Activated CD8-positive, alpha-beta T cell treated with anti-CD3 and anti-CD28 coated beads, Interleukin-2, amount 10 ng/mL, durations not matched to agents 7 days and 5 days (primary cell): ENCODE measurements around the gene PPP2R3B. TPM values are rescaled to one million over a fixed set of nuclear protein-coding genes. Genes with fewer than 3 reads are reported as not detected.
A peak's percentile ranks its signal among the peaks of the same experiment; 100 is the strongest.
"Not testable (repeated sequence)": the region's sequence is repeated elsewhere in the genome, so short reads cannot be mapped to it uniquely, and the experiment has no call there.

Experiments used
- ATAC-seq: fragments of 150-1000 bp; cut with Tn5 transposase; one replicate; pipeline ENCODE4 v1.10.0; 2021; ENCODE audit warnings: moderate library complexity
- CTCF ChIA-PET: fragments of 350-600 bp; sonication (Branson Sonifier 250); formaldehyde crosslinking; loops from one replicate; lab custom pipeline; 2021; ENCODE audit warnings: antibody characterized with exemption; lab: Charles Lee
- POLR2A ChIA-PET: fragments of 350-600 bp; sonication (Branson Sonifier 250); formaldehyde crosslinking; loops from one replicate; lab custom pipeline; 2021; ENCODE audit warnings: antibody characterized with exemption; lab: Charles Lee
- DNase-seq: peaks from one replicate; pipeline ENCODE4 v3.0.0-alpha.2; 2020
- H3K27ac Mint-ChIP-seq: one replicate; pipeline ENCODE4 v1.8.0; 2021; ENCODE audit warnings: mild to moderate bottlenecking, mixed read lengths
- H3K27me3 Mint-ChIP-seq: one replicate; pipeline ENCODE4 v1.8.0; 2021; ENCODE audit warnings: low read depth, mixed read lengths
- H3K36me3 Mint-ChIP-seq: one replicate; pipeline ENCODE4 v1.8.0; 2021; ENCODE audit warnings: low read depth, mixed read lengths
- H3K4me1 Mint-ChIP-seq: one replicate; pipeline ENCODE4 v1.8.0; 2021; ENCODE audit warnings: low read depth, mixed read lengths
- H3K4me3 Mint-ChIP-seq: one replicate; pipeline ENCODE4 v1.8.0; 2021; ENCODE audit warnings: mild to moderate bottlenecking, mixed read lengths
- H3K9me3 Mint-ChIP-seq: one replicate; pipeline ENCODE4 v1.8.0; 2022; ENCODE audit warnings: mixed read lengths; ENCODE audit not compliant: insufficient read depth
- total RNA-seq, 2 experiments: library from RNA; stranded (reverse); gene quantifications; one replicate each; pipeline ENCODE4 v1.2.3, GENCODE V29; 2021

The PPP2R3B gene
- total RNA-seq, 2 experiments from 2014 or later, result 41.8 to 44.6 TPM

GRCh38 chrX:355329-356050 lies 31.2 kb downstream of the PPP2R3B start:
- Mint-ChIP-seq H3K36me3 (peaks cover 49% of the 10 kb centered on the region), H3K27ac (peak overlapping the region; percentile 39), H3K4me3 (no peak overlapping the region), H3K4me1 (peaks cover 25% of the 10 kb centered on the region), H3K27me3 (no peaks in the 10 kb centered on the region), H3K9me3 (peaks cover 16% of the 10 kb centered on the region)
- ChIA-PET POLR2A (no interaction called here), CTCF (no interaction called here)
- DNase-seq (no peak), ATAC-seq (no peak)

- H3K4me1 Mint-ChIP-seq, result peaks cover 25% of the 10 kb centered on the region
- H3K27me3 Mint-ChIP-seq, result no peaks in the 10 kb centered on the region
- H3K4me3 Mint-ChIP-seq, result no peak overlapping the region
- H3K36me3 Mint-ChIP-seq, result peaks cover 35% of the 10 kb centered on the region
- CTCF ChIA-PET, result no interaction called here
- DNase-seq (no peak), ATAC-seq (no peak)
- POLR2A ChIA-PET, result no interaction called here
- H3K27ac Mint-ChIP-seq, result no peak overlapping the region
- H3K9me3 Mint-ChIP-seq, result peaks cover 8% of the 10 kb centered on the region
Measured at GRCh38 chrX:353566-354535, 32.9 kb downstream of the PPP2R3B start.

DNA sequence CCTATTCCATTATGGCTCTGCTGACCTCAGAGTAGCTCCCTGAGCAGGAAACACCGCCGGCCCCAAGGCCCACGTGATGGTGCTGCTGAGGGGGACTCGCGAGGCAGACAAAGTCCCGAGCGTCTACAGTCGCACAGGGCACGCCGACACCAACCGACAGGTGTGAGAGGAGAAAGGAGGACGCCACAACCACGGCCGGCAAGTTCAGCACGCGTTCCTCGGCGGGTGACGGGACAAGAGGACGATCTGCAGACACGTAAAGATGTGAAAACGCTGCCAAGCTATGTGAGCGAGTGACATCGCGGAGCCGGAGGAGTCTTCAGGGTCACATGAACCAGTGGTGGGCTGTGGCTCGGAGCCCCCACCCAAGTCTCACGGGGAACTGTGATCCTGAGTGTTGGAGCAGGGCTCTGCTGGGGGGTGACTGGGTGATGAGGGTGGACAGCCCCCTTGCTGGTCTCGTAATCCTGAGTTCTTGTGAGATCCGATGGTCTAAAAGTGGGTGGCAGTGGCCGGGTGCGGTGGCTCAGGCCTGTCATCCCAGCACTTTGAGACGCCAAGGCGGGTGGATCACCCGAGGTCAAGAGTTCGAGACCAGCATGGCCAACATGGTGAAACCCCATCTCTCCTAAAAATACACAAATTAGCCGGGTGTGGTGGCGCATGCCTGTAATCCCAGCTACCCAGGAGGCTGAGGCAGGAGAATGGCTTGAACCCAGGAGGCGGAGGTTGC lies 34.0 kb downstream of the PPP2R3B start:
- ChIA-PET CTCF (no interaction called here), POLR2A (no interaction called here)
- Mint-ChIP-seq H3K4me1 (peaks cover 23% of the 10 kb centered on the region), H3K27ac (no peak overlapping the region), H3K4me3 (no peak overlapping the region), H3K36me3 (peaks cover 27% of the 10 kb centered on the region), H3K27me3 (no peaks in the 10 kb centered on the region), H3K9me3 (peaks cover 8% of the 10 kb centered on the region)
- ATAC-seq (no peak), DNase-seq (no peak)

DNA sequence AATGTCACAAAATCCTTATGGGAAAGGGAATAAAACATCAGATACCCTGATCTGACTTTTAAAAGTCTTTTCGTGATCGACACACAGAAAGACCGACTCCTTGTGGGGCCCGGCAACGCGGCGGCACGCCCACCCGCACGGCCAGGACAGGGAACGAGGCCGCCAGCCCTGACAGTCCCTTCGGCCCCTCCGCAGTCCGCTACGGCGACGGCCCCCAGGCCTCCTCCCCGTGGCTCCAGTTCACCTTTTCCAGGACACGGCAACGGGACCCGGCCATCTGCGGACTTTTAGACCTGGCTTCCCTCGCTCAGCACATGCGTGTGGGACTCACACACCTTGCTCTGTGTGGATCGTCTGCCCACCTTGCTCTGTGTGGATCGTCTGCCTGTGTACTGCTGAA lies 34.5 kb downstream of the PPP2R3B start:
- Mint-ChIP-seq H3K36me3 (peaks cover 22% of the 10 kb centered on the region), H3K27ac (no peak overlapping the region), H3K4me3 (no peak overlapping the region), H3K4me1 (peaks cover 17% of the 10 kb centered on the region), H3K27me3 (no peaks in the 10 kb centered on the region), H3K9me3 (peaks cover 4% of the 10 kb centered on the region)
- ChIA-PET CTCF (no interaction called here), POLR2A (no interaction called here)
- ATAC-seq (no peak), DNase-seq (no peak)

- H3K4me3 Mint-ChIP-seq, result no peak overlapping the region
- DNase-seq (no peak), ATAC-seq (no peak)
- no peak overlapping the region for H3K27ac Mint-ChIP-seq
- peaks cover 20% of the 10 kb centered on the region for H3K36me3 Mint-ChIP-seq
- ChIA-PET POLR2A (no interaction called here), CTCF (no interaction called here)
- peaks cover 13% of the 10 kb centered on the region for H3K4me1 Mint-ChIP-seq
- no peaks in the 10 kb centered on the region for H3K9me3 Mint-ChIP-seq
- no peaks in the 10 kb centered on the region for H3K27me3 Mint-ChIP-seq
Measured at GRCh38 chrX:351736-352135, 35.0 kb downstream of the PPP2R3B start.

- ATAC-seq, H3K4me3 Mint-ChIP-seq, DNase-seq, CTCF ChIA-PET, H3K27ac Mint-ChIP-seq, H3K9me3 Mint-ChIP-seq, H3K4me1 Mint-ChIP-seq, POLR2A ChIA-PET, H3K27me3 Mint-ChIP-seq: not testable (repeated sequence)
- H3K36me3 Mint-ChIP-seq, result peaks cover 17% of the 10 kb centered on the region
Measured at GRCh38 chrX:351324-351641, 35.4 kb downstream of the PPP2R3B start.

DNA sequence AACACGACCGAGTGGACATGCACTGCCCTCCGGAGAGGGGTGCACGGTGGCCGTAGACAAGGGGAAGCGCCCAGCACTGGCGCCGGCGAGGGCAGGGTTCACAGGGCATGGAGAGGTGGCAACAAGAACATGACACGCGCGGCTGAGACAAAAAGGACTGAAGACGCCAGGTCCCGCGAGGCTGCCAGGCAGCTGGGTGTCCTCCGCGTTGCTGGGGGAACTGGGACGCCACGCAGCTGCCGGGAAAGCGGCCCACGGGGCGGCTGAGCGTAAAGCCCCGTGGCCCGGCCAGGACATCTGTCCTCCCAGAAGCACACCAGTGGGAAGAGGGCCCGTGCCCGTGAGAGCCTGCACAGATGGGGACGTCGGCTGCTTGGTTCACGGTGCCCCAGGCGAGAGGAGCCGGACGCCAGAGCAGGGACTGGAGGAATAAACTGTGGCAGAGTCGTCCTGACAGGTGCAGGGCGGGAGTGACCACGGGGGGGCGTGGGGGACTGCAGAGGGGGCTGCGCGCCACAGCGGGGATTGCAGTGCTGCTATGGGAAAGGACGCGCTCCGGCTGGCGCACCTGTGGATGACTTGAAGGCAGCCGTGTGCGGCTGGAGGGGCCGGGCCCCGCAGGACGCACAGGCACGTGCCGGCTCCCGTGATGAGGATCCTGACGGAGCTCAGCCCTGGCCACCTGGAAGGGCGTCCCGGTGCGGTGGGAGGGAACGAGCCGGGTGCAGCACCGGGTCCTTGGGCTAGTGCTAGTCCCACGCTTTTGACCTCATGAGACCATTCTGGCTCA lies 36.0 kb downstream of the PPP2R3B start:
- Mint-ChIP-seq H3K27ac (no peak overlapping the region), H3K4me1 (peaks cover 5% of the 10 kb centered on the region), H3K27me3 (no peaks in the 10 kb centered on the region), H3K9me3 (no peaks in the 10 kb centered on the region), H3K36me3 (peaks cover 14% of the 10 kb centered on the region), H3K4me3 (no peak overlapping the region)
- no peak for DNase-seq
- ChIA-PET CTCF (no interaction called here), POLR2A (no interaction called here)
- ATAC-seq, result no peak

DNA sequence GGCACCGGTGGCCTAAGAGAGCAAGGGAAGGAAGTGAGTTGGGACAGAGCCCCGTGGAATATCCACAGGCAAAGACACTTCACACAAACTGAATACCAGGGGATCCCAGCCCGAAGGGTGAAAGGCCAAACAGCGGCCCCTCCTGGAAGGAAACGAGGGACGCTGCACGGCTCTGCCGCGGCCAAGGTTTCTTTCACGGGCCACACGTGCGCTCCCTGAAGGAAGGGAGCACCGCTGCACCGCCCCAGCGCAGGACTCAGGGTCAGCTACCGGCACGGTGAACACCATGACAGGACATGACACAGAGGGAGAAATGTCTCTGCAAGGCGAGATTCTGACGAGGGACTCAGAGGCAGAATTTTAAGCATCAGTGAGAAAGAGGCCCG lies 36.6 kb downstream of the PPP2R3B start:
- H3K9me3 Mint-ChIP-seq, result no peaks in the 10 kb centered on the region
- H3K4me3 Mint-ChIP-seq, result no peak overlapping the region
- H3K27ac Mint-ChIP-seq, result no peak overlapping the region
- no peaks in the 10 kb centered on the region for H3K27me3 Mint-ChIP-seq
- ChIA-PET POLR2A (no interaction called here), CTCF (no interaction called here)
- DNase-seq (no peak), ATAC-seq (no peak)
- H3K4me1 Mint-ChIP-seq, result peaks cover under 1% of the 10 kb centered on the region
- peaks cover 12% of the 10 kb centered on the region for H3K36me3 Mint-ChIP-seq

DNA sequence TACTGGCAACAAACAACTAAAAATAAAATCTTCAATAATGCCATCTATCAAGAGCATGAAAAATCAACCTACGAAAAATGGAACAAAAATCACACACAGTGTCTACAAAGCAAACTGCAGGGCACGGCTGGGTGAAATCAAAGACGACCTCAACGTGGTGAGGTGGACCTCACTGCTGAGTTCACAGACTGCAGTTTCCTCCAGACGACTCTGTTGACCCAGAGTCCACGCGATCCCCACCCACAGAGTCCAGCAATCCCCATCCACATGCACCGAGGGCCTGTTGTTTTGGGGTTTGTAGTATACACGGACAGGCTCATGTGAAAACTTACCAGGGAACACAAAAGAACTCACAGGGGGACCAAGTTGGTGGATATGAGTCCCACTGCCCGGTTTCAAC lies 37.0 kb downstream of the PPP2R3B start:
- Mint-ChIP-seq H3K27ac (no peak overlapping the region), H3K9me3 (no peaks in the 10 kb centered on the region), H3K36me3 (peaks cover 13% of the 10 kb centered on the region), H3K4me3 (no peak overlapping the region), H3K4me1 (no peaks in the 10 kb centered on the region), H3K27me3 (no peaks in the 10 kb centered on the region)
- no peak for DNase-seq
- ATAC-seq, result no peak
- ChIA-PET CTCF (no interaction called here), POLR2A (no interaction called here)

- ATAC-seq, result no peak
- Mint-ChIP-seq H3K27me3 (no peaks in the 10 kb centered on the region), H3K4me1 (no peaks in the 10 kb centered on the region), H3K4me3 (no peak overlapping the region), H3K27ac (no peak overlapping the region), H3K9me3 (no peaks in the 10 kb centered on the region), H3K36me3 (peaks cover 15% of the 10 kb centered on the region)
- DNase-seq, result no peak
- ChIA-PET POLR2A (no interaction called here), CTCF (no interaction called here)
Measured at GRCh38 chrX:349196-349595, 37.5 kb downstream of the PPP2R3B start.

DNA sequence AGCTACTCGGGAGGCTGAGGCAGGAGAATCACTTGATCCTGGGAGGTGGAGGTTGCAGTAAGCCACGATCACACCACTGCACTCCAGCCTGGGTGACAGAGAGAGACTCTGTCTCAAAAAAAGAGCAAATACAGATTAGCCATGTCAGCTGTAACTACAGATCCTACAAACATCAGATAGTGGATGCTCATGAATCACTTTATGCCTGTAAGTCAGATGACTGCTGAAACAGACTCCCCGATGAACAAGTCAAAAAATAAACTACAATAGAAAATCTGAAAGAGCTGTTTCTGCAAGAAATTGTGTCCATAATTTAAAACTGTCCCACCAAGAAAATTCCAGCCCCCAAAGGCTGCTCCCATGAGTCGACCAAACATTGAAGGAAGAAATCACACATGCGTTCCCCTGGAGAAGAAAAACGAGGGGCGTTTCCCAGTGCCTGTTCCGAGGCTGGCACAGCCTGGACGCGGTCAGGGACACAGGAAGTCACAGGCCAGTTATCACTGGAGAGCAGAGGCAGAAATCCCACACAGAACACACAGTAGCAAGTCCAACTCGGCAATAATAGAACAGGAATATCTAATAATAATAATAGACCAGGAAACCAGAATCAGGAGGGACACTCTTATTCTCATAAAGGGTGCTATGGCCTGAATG lies 38.1 kb downstream of the PPP2R3B start:
- Mint-ChIP-seq H3K4me3 (no peak overlapping the region), H3K4me1 (no peaks in the 10 kb centered on the region), H3K27ac (no peak overlapping the region), H3K36me3 (peaks cover 15% of the 10 kb centered on the region), H3K9me3 (no peaks in the 10 kb centered on the region), H3K27me3 (no peaks in the 10 kb centered on the region)
- DNase-seq, result no peak
- POLR2A ChIA-PET, result no interaction called here
- CTCF ChIA-PET, result no interaction called here
- no peak for ATAC-seq
